IMR-90 (cell line): Measurements from ENCODE around the gene HOXD9. TPM values are rescaled to one million over a fixed set of nuclear protein-coding genes. Genes with fewer than 3 reads are reported as not detected.

Source experiments
- ATAC-seq: fragments of 200-7000 bp; cut with Tn5 transposase; 2 replicates; pipeline ENCODE4 v1.9.1; 2020; ENCODE audit warnings: low read depth, mild to moderate bottlenecking, moderate library complexity
- BruUV-seq: library from RNA; stranded (reverse); fragments of 400-500 nt; replicated peaks from 2 replicates; lab custom pipeline; 2021; lab: Mats Ljungman, UMichigan
- CTCF ChIA-PET: fragments of 300-600 bp; formaldehyde crosslinking; extraction: SDS; loops from one replicate; lab custom pipeline; 2021; ENCODE audit warnings: antibody characterized with exemption; lab: Yijun Ruan, JAX
- POLR2A ChIA-PET: fragments of 300-600 bp; sonication (Branson Sonifier 250); formaldehyde crosslinking; loops from one replicate; lab custom pipeline; 2022; ENCODE audit warnings: antibody characterized with exemption; ENCODE audit not compliant: unreplicated experiment; lab: Charles Lee
- DNase-seq: peaks from one replicate; pipeline ENCODE4 v3.0.0; 2013
- H2AFZ ChIP-seq: replicated peaks from 2 replicates; pipeline ENCODE3; 2013; ENCODE audit warnings: low read length, mild to moderate bottlenecking; ENCODE audit not compliant: poor library complexity
- H2AK5ac ChIP-seq: 2 replicates; pipeline ENCODE4 v1.6.1; 2013; ENCODE audit warnings: low read depth, low read length, inconsistent platforms
- H2AK9ac ChIP-seq: replicated peaks from 2 replicates; pipeline ENCODE3; 2013; ENCODE audit warnings: mild to moderate bottlenecking, low read depth, low read length, moderate library complexity; ENCODE audit not compliant: poor library complexity
- H2BK120ac ChIP-seq: 2 replicates; pipeline ENCODE4 v1.6.1; 2013; ENCODE audit warnings: low read depth, low read length, inconsistent platforms
- H2BK15ac ChIP-seq: 3 replicates; pipeline ENCODE4 v1.6.1; 2013; ENCODE audit warnings: low read depth, low read length, inconsistent platforms
- H2BK20ac ChIP-seq: 2 replicates; pipeline ENCODE4 v1.6.1; 2013; ENCODE audit warnings: low read depth, mild to moderate bottlenecking, inconsistent platforms, low read length, moderate library complexity
- H2BK5ac ChIP-seq: 2 replicates; pipeline ENCODE4 v1.6.1; 2013; ENCODE audit warnings: mild to moderate bottlenecking, low read depth, low read length, inconsistent platforms; ENCODE audit not compliant: poor library complexity, severe bottlenecking
- H3K14ac ChIP-seq: replicated peaks from 2 replicates; pipeline ENCODE4 v1.6.1; 2013; ENCODE audit warnings: low read depth, low read length, inconsistent platforms
- H3K18ac ChIP-seq: 2 replicates; pipeline ENCODE4 v1.6.1; 2013; ENCODE audit warnings: low read depth, low read length, control low read depth
- H3K23ac ChIP-seq: 2 replicates; pipeline ENCODE4 v1.6.1; 2013; ENCODE audit warnings: low read depth, low read length, inconsistent platforms
- H3K27ac ChIP-seq: 2 replicates; pipeline ENCODE4 v1.5.1; 2013; ENCODE audit warnings: mild to moderate bottlenecking, control low read depth, low read length; ENCODE audit not compliant: insufficient read depth
- H3K27me3 ChIP-seq: 2 replicates; pipeline ENCODE4 v1.6.1; 2013; ENCODE audit warnings: low read length; ENCODE audit not compliant: control insufficient read depth, insufficient read depth
- H3K36me3 ChIP-seq: 2 replicates; pipeline ENCODE4 v1.6.1; 2013; ENCODE audit warnings: low read length, mixed read lengths; ENCODE audit not compliant: control insufficient read depth, insufficient read depth
- H3K4ac ChIP-seq: 2 replicates; pipeline ENCODE4 v1.6.1; 2013; ENCODE audit warnings: low read depth, low read length, inconsistent platforms
- H3K4me1 ChIP-seq: 2 replicates; pipeline ENCODE4 v1.6.1; 2013; ENCODE audit warnings: low read length, mixed read lengths; ENCODE audit not compliant: control insufficient read depth, insufficient read depth
- H3K4me2 ChIP-seq: 2 replicates; pipeline ENCODE4 v1.6.1; 2013; ENCODE audit warnings: low read depth, mild to moderate bottlenecking, control low read depth, low read length, moderate library complexity
- H3K4me3 ChIP-seq: 2 replicates; pipeline ENCODE4 v1.5.1; 2013; ENCODE audit warnings: low read depth, mild to moderate bottlenecking, control low read depth, low read length, moderate library complexity; ENCODE audit not compliant: insufficient read depth
- H3K56ac ChIP-seq: 2 replicates; pipeline ENCODE4 v1.6.1; 2013; ENCODE audit warnings: low read length, inconsistent platforms; ENCODE audit not compliant: insufficient read depth; ENCODE audit errors: extremely low read depth
- H3K79me1 ChIP-seq, 2 experiments: 2 replicates each; pipeline ENCODE4 v1.6.1; 2013; ENCODE audit warnings: low read length in 2 of 2, inconsistent platforms in 1 of 2, low read depth in 1 of 2
- H3K9ac ChIP-seq: 2 replicates; pipeline ENCODE4 v1.6.1; 2013; ENCODE audit warnings: low read depth, low read length, control low read depth
- H3K9me1 ChIP-seq: 2 replicates; pipeline ENCODE4 v1.6.1; 2013; ENCODE audit warnings: low read length, inconsistent platforms; ENCODE audit not compliant: insufficient read depth
- H3K9me3 ChIP-seq: 2 replicates; pipeline ENCODE4 v1.6.1; 2013; ENCODE audit warnings: low read length; ENCODE audit not compliant: control insufficient read depth, insufficient read depth
- H4K20me1 ChIP-seq: 2 replicates; pipeline ENCODE4 v1.6.1; 2013; ENCODE audit warnings: low read length, inconsistent platforms; ENCODE audit not compliant: insufficient read depth
- H4K5ac ChIP-seq: 2 replicates; pipeline ENCODE4 v1.6.1; 2013; ENCODE audit warnings: mild to moderate bottlenecking, low read depth, low read length, control low read depth
- H4K8ac ChIP-seq, 2 experiments: 2 replicates each; pipeline ENCODE4 v1.6.1; 2013; ENCODE audit warnings: low read depth in 2 of 2, low read length in 2 of 2, control low read depth in 1 of 2, inconsistent platforms in 1 of 2
- H4K91ac ChIP-seq: 2 replicates; pipeline ENCODE4 v1.6.1; 2013; ENCODE audit warnings: low read depth, low read length, inconsistent platforms; ENCODE audit not compliant: insufficient read depth
- BHLHE40 ChIP-seq: fragments of 150-350 bp; IDR thresholded peaks from 2 replicates; pipeline ENCODE4 v1.6.1; 2016; ENCODE audit warnings: mild to moderate bottlenecking, low read depth, low read length
- CEBPB ChIP-seq: IDR thresholded peaks from 2 replicates; pipeline ENCODE4 v1.6.1; 2012; ENCODE audit warnings: low read depth, low read length, improper control_type of control experiment
- CHD1 ChIP-seq: IDR thresholded peaks from 2 replicates; pipeline ENCODE4 v1.6.1; 2012; ENCODE audit warnings: low read depth, low read length, improper control_type of control experiment
- FOS ChIP-seq: fragments of 150-350 bp; IDR thresholded peaks from 2 replicates; pipeline ENCODE4 v1.6.1; 2016; ENCODE audit warnings: low read depth, low read length
- MAFK ChIP-seq: IDR thresholded peaks from 2 replicates; pipeline ENCODE4 v1.6.1; 2012; ENCODE audit warnings: low read depth, low read length, improper control_type of control experiment
- MAZ ChIP-seq: IDR thresholded peaks from 2 replicates; pipeline ENCODE4 v1.6.1; 2012; ENCODE audit warnings: low read depth, mild to moderate bottlenecking, low read length, improper control_type of control experiment, moderate library complexity, borderline replicate concordance
- NFE2L2 ChIP-seq: fragments of 150-350 bp; IDR thresholded peaks from 2 replicates; pipeline ENCODE4 v1.6.1; 2016; ENCODE audit warnings: low read depth, mild to moderate bottlenecking, low read length
- RAD21 ChIP-seq: IDR thresholded peaks from 2 replicates; pipeline ENCODE4 v1.6.1; 2012; ENCODE audit warnings: low read length, improper control_type of control experiment
- RCOR1 ChIP-seq: IDR thresholded peaks from 2 replicates; pipeline ENCODE4 v1.6.1; 2012; ENCODE audit warnings: mild to moderate bottlenecking, low read length, improper control_type of control experiment; ENCODE audit not compliant: insufficient replicate concordance
- RFX5 ChIP-seq: IDR thresholded peaks from 2 replicates; pipeline ENCODE4 v1.8.0; 2012; ENCODE audit warnings: low read depth, mild to moderate bottlenecking, low read length, moderate library complexity
- SMC3 ChIP-seq: fragments of 150-350 bp; IDR thresholded peaks from 2 replicates; pipeline ENCODE4 v1.6.1; 2016; ENCODE audit warnings: low read depth, mild to moderate bottlenecking, antibody characterized with exemption, low read length, moderate library complexity
- WGBS, 2 experiments: methylation state at CpG; one replicate each; pipeline versions ENCODE4 v1.1.5 to v1.1.7; 2013; ENCODE audit warnings: missing lambda C conversion rate in 2 of 2; ENCODE audit not compliant: insufficient read length in 1 of 2; ENCODE audit errors: extremely low coverage in 2 of 2; 5-methylcytosine and 5-hydroxymethylcytosine counted together
- dilution Hi-C: fragments of 300-500 bp; cut with HindIII; formaldehyde crosslinking; loops from one replicate; pipeline ENCODE4 v1.14.3; 2018; ENCODE audit warnings: low sequenced_read_pairs; ENCODE audit not compliant: unreplicated experiment
- in situ Hi-C: fragments of 300-500 bp; cut with MboI; formaldehyde crosslinking; loops from 3 replicates; pipeline ENCODE4 v1.14.3; 2019; ENCODE audit warnings: low sequenced_read_pairs, inconsistent platforms, mixed read lengths
- intact Hi-C: fragments of 100-400 bp; cut with micrococcal nuclease; formaldehyde crosslinking; loops from 2 replicates; pipeline ENCODE4 v1.10.0; 2022
- polyA plus RNA-seq, 3 experiments: library from polyadenylated mRNA; depleted of rRNA; stranded (reverse); fragments of >200 nt; gene quantifications; 2 replicates each; pipeline ENCODE4 v1.2.3, GENCODE V29; 2012; ENCODE audit warnings: low replicate concordance in 1 of 3
- total RNA-seq: library from RNA; depleted of rRNA; stranded (reverse); fragments of >200 nt; gene quantifications from 2 replicates; pipeline ENCODE4 v1.2.3, GENCODE V29; 2012
- TF ChIP-seq, protein P1 (sequence below): fragments of 150-350 bp; IDR thresholded peaks from 2 replicates; pipeline ENCODE4 v1.6.1; 2017; ENCODE audit warnings: mild to moderate bottlenecking, antibody characterized with exemption, low read length, low read depth
- TF ChIP-seq, protein P2 (sequence below): fragments of 150-350 bp; IDR thresholded peaks from 2 replicates; pipeline ENCODE4 v1.6.1; 2016; ENCODE audit warnings: low read depth, mild to moderate bottlenecking, low read length, moderate library complexity, borderline replicate concordance
- TF ChIP-seq, protein P3 (sequence below): conservative IDR thresholded peaks from 2 replicates; pipeline ENCODE4 v1.5.1; 2012; ENCODE audit warnings: mild to moderate bottlenecking, low read depth, low read length, improper control_type of control experiment

Gene HOXD9
- total and polyA plus RNA-seq, 2 of the 4 experiments (the other 2 are of a cell fraction), result not detected

DNA sequence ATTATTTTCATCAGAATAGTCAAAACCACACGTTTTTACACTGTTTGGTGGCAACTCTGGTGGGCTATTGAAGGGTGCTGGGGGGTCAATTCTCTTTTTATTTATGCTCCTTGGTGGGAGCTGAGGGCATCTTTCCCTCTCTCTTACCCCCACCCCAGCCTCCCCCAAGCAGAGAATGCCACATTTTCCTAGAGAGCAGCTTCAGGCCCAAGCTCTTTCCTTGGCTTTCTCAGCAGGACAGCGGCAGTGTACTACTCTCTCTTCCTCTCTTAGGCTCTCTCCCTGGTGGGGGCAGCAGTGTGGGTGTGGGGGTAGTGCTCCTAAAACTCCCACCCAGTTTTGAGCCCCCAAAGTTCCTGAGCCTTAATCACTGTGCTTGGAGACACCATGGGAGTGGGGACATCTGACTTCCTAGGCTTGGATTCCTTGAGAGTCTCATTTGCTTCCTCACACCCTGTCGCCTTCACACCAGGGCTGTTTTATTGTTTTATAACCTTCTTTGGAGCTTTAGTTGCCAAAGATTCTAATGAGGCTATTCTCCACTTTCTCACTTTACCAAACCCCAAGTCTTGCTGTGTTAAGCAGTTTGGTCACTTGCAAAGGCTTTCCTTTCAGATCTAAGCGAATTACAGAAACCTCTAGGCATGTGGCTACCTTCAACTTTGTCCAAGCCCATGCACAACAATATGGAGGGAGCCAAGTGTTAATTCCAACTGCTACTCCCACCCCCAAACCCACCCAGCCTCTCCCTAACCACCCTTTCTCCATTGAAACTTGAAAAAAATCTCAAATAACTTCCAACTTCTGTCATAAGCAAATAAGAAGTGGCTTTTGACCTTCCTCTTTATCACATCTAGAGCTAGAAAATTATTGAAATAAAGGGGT is 22.8 kb downstream of the HOXD9 start:
- H2BK120ac ChIP-seq, result no peak overlapping the region
- ChIA-PET POLR2A (no interaction called here), CTCF (interaction anchor here (0.5 to 1.8 kb wide), 3 partner anchors 299 to 442 kb away, joined by 3 to 7 read pairs (median 3); no protein-coding TSS in a partner anchor)
- peaks cover 3% of the 10 kb centered on the region; the same call in 1 of the 2 replicates for H3K9me3 ChIP-seq
- H3K14ac ChIP-seq, result no peak overlapping the region
- no peak overlapping the region for H2AK9ac ChIP-seq
- H4K91ac ChIP-seq, result no peak overlapping the region
- no peak overlapping the region for H3K27ac ChIP-seq
- H4K8ac ChIP-seq, result no peak overlapping the region
- H3K23ac ChIP-seq, result no peak overlapping the region
- no peak overlapping the region for H4K5ac ChIP-seq
- H2BK20ac ChIP-seq, result no peak overlapping the region
- H3K4me2 ChIP-seq, result no peak overlapping the region
- H3K79me1 ChIP-seq, result no peaks in the 10 kb centered on the region
- no peak overlapping the region for H3K4ac ChIP-seq
- no peak overlapping the region for H2BK5ac ChIP-seq
- H4K20me1 ChIP-seq, result no peaks in the 10 kb centered on the region
- dilution Hi-C loops (no loop called here), in situ Hi-C loops (no loop called here), intact Hi-C loops (no loop called here)
- no peak overlapping the region for H2AFZ ChIP-seq
- H3K9me1 ChIP-seq, result no peaks in the 10 kb centered on the region
- H3K4me3 ChIP-seq, result no peak overlapping the region
- H2AK5ac ChIP-seq, result no peak overlapping the region
- no peaks in the 10 kb centered on the region for H3K36me3 ChIP-seq
- H3K56ac ChIP-seq, result no peak overlapping the region
- H2BK15ac ChIP-seq, result no peak overlapping the region
- peaks cover 68% of the 10 kb centered on the region for H3K27me3 ChIP-seq
- no peaks in the 10 kb centered on the region for H3K4me1 ChIP-seq
- 0% methylated on average over 1 of the region's 4 CpGs; no CpG with 5 or more reads in 1 of the 2 experiments for WGBS, 2 experiments
- BruUV-seq, result no TSS peak
- no peak overlapping the region for H3K18ac ChIP-seq
- no peak overlapping the region for H3K9ac ChIP-seq
- DNase-seq (no peak), ATAC-seq (no peak)
- TF ChIP-seq RFX5 (no peak), RAD21 (no peak), CEBPB (no peak), SMC3 (no peak), NFE2L2 (no peak), MAFK (no peak), MAZ (no peak), RCOR1 (no peak), CHD1 (no peak), FOS (no peak), BHLHE40 (no peak)
- TF ChIP-seq, protein P1, sequence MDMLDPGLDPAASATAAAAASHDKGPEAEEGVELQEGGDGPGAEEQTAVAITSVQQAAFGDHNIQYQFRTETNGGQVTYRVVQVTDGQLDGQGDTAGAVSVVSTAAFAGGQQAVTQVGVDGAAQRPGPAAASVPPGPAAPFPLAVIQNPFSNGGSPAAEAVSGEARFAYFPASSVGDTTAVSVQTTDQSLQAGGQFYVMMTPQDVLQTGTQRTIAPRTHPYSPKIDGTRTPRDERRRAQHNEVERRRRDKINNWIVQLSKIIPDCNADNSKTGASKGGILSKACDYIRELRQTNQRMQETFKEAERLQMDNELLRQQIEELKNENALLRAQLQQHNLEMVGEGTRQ, result no peak
- TF ChIP-seq, protein P2, sequence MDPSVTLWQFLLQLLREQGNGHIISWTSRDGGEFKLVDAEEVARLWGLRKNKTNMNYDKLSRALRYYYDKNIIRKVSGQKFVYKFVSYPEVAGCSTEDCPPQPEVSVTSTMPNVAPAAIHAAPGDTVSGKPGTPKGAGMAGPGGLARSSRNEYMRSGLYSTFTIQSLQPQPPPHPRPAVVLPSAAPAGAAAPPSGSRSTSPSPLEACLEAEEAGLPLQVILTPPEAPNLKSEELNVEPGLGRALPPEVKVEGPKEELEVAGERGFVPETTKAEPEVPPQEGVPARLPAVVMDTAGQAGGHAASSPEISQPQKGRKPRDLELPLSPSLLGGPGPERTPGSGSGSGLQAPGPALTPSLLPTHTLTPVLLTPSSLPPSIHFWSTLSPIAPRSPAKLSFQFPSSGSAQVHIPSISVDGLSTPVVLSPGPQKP, result no peak
- TF ChIP-seq, protein P3, sequence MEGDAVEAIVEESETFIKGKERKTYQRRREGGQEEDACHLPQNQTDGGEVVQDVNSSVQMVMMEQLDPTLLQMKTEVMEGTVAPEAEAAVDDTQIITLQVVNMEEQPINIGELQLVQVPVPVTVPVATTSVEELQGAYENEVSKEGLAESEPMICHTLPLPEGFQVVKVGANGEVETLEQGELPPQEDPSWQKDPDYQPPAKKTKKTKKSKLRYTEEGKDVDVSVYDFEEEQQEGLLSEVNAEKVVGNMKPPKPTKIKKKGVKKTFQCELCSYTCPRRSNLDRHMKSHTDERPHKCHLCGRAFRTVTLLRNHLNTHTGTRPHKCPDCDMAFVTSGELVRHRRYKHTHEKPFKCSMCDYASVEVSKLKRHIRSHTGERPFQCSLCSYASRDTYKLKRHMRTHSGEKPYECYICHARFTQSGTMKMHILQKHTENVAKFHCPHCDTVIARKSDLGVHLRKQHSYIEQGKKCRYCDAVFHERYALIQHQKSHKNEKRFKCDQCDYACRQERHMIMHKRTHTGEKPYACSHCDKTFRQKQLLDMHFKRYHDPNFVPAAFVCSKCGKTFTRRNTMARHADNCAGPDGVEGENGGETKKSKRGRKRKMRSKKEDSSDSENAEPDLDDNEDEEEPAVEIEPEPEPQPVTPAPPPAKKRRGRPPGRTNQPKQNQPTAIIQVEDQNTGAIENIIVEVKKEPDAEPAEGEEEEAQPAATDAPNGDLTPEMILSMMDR, result no peak
